ENCODE results near the gene CYP2A6.
"Not testable (repeated sequence)": the region's sequence is repeated elsewhere in the genome, so short reads cannot be mapped to it uniquely, and the experiment has no call there.

The CYP2A6 gene

DNA sequence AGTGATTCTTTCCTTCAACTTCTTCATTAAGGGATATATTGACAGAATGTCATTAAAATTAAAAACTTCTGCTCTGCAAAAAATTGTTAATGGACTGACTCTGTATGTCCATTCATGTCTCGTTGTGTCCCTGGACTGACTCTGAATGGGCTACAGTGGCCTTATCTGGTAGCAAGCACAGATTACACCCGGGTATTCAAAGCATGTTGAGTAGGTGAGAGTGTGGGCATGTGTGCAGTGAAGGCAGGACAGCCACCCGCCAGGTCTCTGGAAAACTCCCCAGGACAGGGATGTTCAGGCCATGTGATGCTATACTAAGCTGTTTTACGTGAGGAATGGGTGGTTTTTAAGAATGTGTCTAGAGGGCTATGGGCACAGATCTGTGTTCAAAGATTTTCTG is 24.6 kb upstream of the CYP2A6 start:
- H3K27me3 ChIP-seq (ENCODE audit: low read depth, low read length); H3K27ac ChIP-seq (ENCODE audit: low read length); H3K4me3 ChIP-seq (ENCODE audit: low read depth in 1 of 2, low read length in 2 of 2): not testable (repeated sequence)

DNA sequence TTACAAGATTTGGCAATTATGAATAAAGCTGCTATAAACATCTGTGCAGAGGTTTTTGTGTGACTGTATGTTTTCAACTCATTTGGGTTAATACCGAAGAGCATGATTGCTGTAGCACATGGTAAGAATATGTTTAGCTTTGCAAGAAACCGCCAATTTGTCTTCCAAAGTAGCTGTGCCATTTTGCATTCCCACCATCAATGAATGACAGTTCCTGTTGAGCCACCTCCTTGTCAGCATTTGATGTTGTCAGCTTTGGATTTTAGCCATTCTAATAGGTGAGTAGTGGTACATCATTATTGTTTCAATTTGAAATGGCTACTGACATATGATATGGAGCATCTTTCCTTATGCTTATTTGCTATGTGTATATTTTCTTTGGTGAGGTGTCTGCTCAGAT is 23.6 kb upstream of the CYP2A6 start:
- H3K9me3 ChIP-seq (ENCODE audit: control insufficient read depth in 1 of 2, low read length in 2 of 2); H3K4me3 ChIP-seq (ENCODE audit: low read depth in 1 of 2, low read length in 2 of 2); H3K4me1 ChIP-seq (ENCODE audit: control insufficient read depth in 1 of 2, insufficient read depth in 2 of 2, low read length in 2 of 2); H3K36me3 ChIP-seq (ENCODE audit: control insufficient read depth in 1 of 2, insufficient read depth in 2 of 2, low read length in 2 of 2); H3K27ac ChIP-seq (ENCODE audit: low read length); H3K27me3 ChIP-seq (ENCODE audit: low read depth, low read length): not testable (repeated sequence)

More for the DNA sequence above, 24.6 kb upstream of the CYP2A6 start:
- H3K36me3 ChIP-seq (ENCODE audit: control insufficient read depth in 1 of 2, insufficient read depth in 2 of 2, low read length in 2 of 2); H3K4me1 ChIP-seq (ENCODE audit: control insufficient read depth in 1 of 2, insufficient read depth in 2 of 2, low read length in 2 of 2); H3K9me3 ChIP-seq (ENCODE audit: control insufficient read depth in 1 of 2, low read length in 2 of 2): not testable (repeated sequence)

- no peaks in the 10 kb centered on the region for H3K36me3 ChIP-seq (ENCODE audit: control insufficient read depth in 1 of 2, insufficient read depth in 2 of 2, low read length in 2 of 2)
Measured at GRCh38 chr19:40872209-40872608, 22.0 kb upstream of the CYP2A6 start.

DNA sequence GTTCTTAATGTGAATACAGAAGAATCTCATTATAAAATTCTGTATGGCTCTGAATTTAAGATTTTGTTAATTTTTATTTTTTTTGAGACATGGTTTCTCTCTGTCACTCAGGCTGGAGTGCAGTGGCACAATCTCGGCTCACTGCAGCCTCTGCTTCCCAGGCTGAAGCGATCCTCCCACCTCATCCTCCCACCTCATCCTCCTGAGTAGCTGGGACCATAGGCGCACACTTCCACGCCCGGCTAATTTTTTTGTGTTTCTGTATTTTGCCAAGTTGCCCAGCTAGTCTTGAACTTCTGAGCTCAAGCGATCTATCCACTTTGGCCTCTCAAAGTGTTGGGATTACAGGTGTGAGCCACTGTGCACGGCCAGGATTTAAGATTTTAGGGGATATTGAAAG is 17.5 kb upstream of the CYP2A6 start:
- Histone ChIP-seq H3K4me3 (ENCODE audit: low read depth in 1 of 2, low read length in 2 of 2) (no peak overlapping the region), H3K27me3 (ENCODE audit: low read depth, low read length) (no peaks in the 10 kb centered on the region), H3K27ac (ENCODE audit: low read length) (no peak overlapping the region), H3K4me1 (ENCODE audit: control insufficient read depth in 1 of 2, insufficient read depth in 2 of 2, low read length in 2 of 2) (no peaks in the 10 kb centered on the region), H3K9me3 (ENCODE audit: control insufficient read depth in 1 of 2, low read length in 2 of 2) (no peaks in the 10 kb centered on the region), H3K36me3 (ENCODE audit: control insufficient read depth in 1 of 2, insufficient read depth in 2 of 2, low read length in 2 of 2) (no peaks in the 10 kb centered on the region)

More at GRCh38 chr19:40872209-40872608, 22.0 kb upstream of the CYP2A6 start:
- H3K27me3 ChIP-seq (ENCODE audit: low read depth, low read length), result no peaks in the 10 kb centered on the region
- no peak overlapping the region for H3K27ac ChIP-seq (ENCODE audit: low read length)
- no peaks in the 10 kb centered on the region for H3K9me3 ChIP-seq (ENCODE audit: control insufficient read depth in 1 of 2, low read length in 2 of 2)
- no peak overlapping the region for H3K4me3 ChIP-seq (ENCODE audit: low read depth in 1 of 2, low read length in 2 of 2)
- H3K4me1 ChIP-seq (ENCODE audit: control insufficient read depth in 1 of 2, insufficient read depth in 2 of 2, low read length in 2 of 2), result no peaks in the 10 kb centered on the region

DNA sequence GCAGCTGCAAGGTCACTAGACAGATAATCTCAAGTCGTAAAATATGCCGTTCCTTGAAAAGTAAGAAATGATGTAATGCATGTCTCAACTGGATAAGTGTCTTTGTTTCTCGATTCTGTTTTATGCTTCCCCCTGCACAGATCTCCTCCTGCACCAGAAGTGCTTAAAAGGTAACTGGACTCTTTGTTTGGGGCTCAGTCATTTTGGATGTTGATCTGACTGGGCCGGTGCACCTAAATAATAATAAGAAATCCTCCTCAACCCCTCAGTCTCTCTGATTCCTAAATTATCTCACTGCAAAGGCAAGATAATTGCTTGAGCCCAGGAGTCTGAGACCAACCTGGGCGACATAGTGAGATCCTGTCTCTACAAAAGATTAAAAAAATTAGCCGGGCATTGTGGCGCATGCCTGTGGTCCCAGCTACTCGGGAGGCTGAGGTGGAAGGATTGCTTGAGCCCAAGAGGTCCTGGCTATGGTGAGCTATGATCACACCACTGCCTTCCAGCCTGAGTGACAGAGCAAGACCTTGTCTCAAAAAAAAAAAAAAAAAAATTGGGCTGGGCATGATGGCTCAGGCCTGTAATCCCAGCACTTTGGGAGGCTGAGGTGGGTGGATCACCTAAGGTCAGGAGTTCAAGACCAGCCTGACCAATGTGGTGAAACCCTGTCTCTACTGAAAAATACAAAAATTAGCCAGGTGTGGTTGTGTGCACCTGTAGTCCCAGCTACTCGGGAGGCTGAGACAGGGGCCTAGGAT is 14.7 kb upstream of the CYP2A6 start:
- not testable (repeated sequence) for H3K27ac ChIP-seq (ENCODE audit: low read length); H3K4me1 ChIP-seq (ENCODE audit: control insufficient read depth in 1 of 2, insufficient read depth in 2 of 2, low read length in 2 of 2); H3K4me3 ChIP-seq (ENCODE audit: low read depth in 1 of 2, low read length in 2 of 2); H3K9me3 ChIP-seq (ENCODE audit: control insufficient read depth in 1 of 2, low read length in 2 of 2); H3K27me3 ChIP-seq (ENCODE audit: low read depth, low read length); H3K36me3 ChIP-seq (ENCODE audit: control insufficient read depth in 1 of 2, insufficient read depth in 2 of 2, low read length in 2 of 2)

DNA sequence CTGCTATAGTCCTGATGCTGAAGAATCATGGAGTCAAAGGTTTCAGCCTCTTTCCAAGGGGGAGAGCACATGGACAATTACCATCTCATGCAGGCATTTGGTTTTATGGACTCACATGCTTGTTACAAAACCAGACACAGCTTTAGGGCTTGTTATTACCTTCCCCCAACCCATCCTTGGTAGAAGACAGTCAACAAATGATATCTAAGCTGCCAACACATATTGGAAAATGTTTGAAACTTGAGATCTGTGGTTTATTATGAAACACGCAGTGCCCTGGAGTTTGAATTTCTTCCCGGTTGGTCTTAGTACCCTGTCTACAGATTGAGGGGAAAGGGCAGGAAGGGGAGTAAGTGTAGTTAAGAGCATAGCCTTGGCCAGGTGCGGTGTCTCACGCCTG is 12.5 kb upstream of the CYP2A6 start:
- Histone ChIP-seq H3K4me3 (ENCODE audit: low read depth in 1 of 2, low read length in 2 of 2) (no peak overlapping the region), H3K27ac (ENCODE audit: low read length) (no peak overlapping the region), H3K27me3 (ENCODE audit: low read depth, low read length) (no peaks in the 10 kb centered on the region), H3K9me3 (ENCODE audit: control insufficient read depth in 1 of 2, low read length in 2 of 2) (no peaks in the 10 kb centered on the region), H3K36me3 (ENCODE audit: control insufficient read depth in 1 of 2, insufficient read depth in 2 of 2, low read length in 2 of 2) (no peaks in the 10 kb centered on the region), H3K4me1 (ENCODE audit: control insufficient read depth in 1 of 2, insufficient read depth in 2 of 2, low read length in 2 of 2) (no peaks in the 10 kb centered on the region)

DNA sequence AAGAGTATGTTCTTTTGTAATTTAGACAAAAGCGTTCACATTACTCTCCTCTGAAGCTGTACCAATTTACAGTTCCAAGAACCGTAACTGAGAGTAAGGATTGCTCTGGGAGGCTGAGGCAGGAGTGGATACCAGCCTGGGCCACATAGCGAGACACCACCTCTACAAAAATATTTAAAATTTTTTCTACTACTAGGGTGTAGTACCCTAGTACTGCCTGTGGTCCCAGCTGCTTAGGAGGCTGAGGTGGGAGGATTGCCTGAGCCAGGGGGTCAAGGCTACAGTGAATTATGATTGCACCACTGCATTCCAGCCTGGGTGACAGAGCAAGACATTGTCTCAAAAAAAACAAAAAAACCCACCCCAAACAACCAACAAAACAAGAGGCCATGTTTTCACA is 12.1 kb upstream of the CYP2A6 start:
- Histone ChIP-seq H3K4me3 (ENCODE audit: low read depth in 1 of 2, low read length in 2 of 2) (no peak overlapping the region), H3K36me3 (ENCODE audit: control insufficient read depth in 1 of 2, insufficient read depth in 2 of 2, low read length in 2 of 2) (no peaks in the 10 kb centered on the region), H3K27me3 (ENCODE audit: low read depth, low read length) (no peaks in the 10 kb centered on the region), H3K4me1 (ENCODE audit: control insufficient read depth in 1 of 2, insufficient read depth in 2 of 2, low read length in 2 of 2) (no peaks in the 10 kb centered on the region), H3K27ac (ENCODE audit: low read length) (no peak overlapping the region), H3K9me3 (ENCODE audit: control insufficient read depth in 1 of 2, low read length in 2 of 2) (no peaks in the 10 kb centered on the region)

DNA sequence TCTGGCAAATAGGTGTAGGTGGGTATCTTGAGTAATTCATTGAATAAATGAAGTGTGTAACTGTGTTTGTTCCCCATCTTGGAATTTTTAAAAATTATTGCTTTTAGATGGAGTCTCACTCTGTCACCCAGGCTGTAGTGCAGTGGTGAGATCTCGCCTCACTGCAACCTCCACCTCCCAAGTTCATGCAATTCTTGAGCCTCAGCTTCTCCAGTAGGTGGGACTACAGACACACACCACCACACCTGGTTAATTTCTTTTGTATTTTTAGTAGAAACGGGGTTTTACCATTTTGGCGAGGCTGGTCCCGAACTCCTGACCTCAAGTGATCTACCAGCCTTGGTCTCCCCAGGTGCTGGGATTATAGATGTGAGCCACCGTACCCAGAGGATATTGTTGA is 7.9 kb upstream of the CYP2A6 start:
- H3K4me1 ChIP-seq (ENCODE audit: control insufficient read depth in 1 of 2, insufficient read depth in 2 of 2, low read length in 2 of 2), result no peaks in the 10 kb centered on the region
- no peaks in the 10 kb centered on the region for H3K36me3 ChIP-seq (ENCODE audit: control insufficient read depth in 1 of 2, insufficient read depth in 2 of 2, low read length in 2 of 2)
- H3K4me3 ChIP-seq (ENCODE audit: low read depth in 1 of 2, low read length in 2 of 2), result no peak overlapping the region
- H3K9me3 ChIP-seq (ENCODE audit: control insufficient read depth in 1 of 2, low read length in 2 of 2), result no peaks in the 10 kb centered on the region
- no peak overlapping the region for H3K27ac ChIP-seq (ENCODE audit: low read length)
- H3K27me3 ChIP-seq (ENCODE audit: low read depth, low read length), result no peaks in the 10 kb centered on the region

- not testable (repeated sequence) for H3K4me1 ChIP-seq (ENCODE audit: control insufficient read depth in 1 of 2, insufficient read depth in 2 of 2, low read length in 2 of 2); H3K36me3 ChIP-seq (ENCODE audit: control insufficient read depth in 1 of 2, insufficient read depth in 2 of 2, low read length in 2 of 2); H3K9me3 ChIP-seq (ENCODE audit: control insufficient read depth in 1 of 2, low read length in 2 of 2); H3K4me3 ChIP-seq (ENCODE audit: low read depth in 1 of 2, low read length in 2 of 2); H3K27ac ChIP-seq (ENCODE audit: low read length); H3K27me3 ChIP-seq (ENCODE audit: low read depth, low read length)
Measured at GRCh38 chr19:40852467-40853152, 2.4 kb upstream of the CYP2A6 start.

- H3K36me3 ChIP-seq (ENCODE audit: control insufficient read depth in 1 of 2, insufficient read depth in 2 of 2, low read length in 2 of 2); H3K4me3 ChIP-seq (ENCODE audit: low read depth in 1 of 2, low read length in 2 of 2); H3K27me3 ChIP-seq (ENCODE audit: low read depth, low read length); H3K4me1 ChIP-seq (ENCODE audit: control insufficient read depth in 1 of 2, insufficient read depth in 2 of 2, low read length in 2 of 2); H3K27ac ChIP-seq (ENCODE audit: low read length); H3K9me3 ChIP-seq (ENCODE audit: control insufficient read depth in 1 of 2, low read length in 2 of 2): not testable (repeated sequence)
Measured at GRCh38 chr19:40846722-40847121, 3.5 kb downstream of the CYP2A6 start.

- not testable (repeated sequence) for H3K4me3 ChIP-seq (ENCODE audit: low read depth in 1 of 2, low read length in 2 of 2); H3K36me3 ChIP-seq (ENCODE audit: control insufficient read depth in 1 of 2, insufficient read depth in 2 of 2, low read length in 2 of 2); H3K9me3 ChIP-seq (ENCODE audit: control insufficient read depth in 1 of 2, low read length in 2 of 2); H3K27ac ChIP-seq (ENCODE audit: low read length); H3K4me1 ChIP-seq (ENCODE audit: control insufficient read depth in 1 of 2, insufficient read depth in 2 of 2, low read length in 2 of 2); H3K27me3 ChIP-seq (ENCODE audit: low read depth, low read length)
Measured at GRCh38 chr19:40843653-40844052, 6.6 kb downstream of the CYP2A6 start.

All from muscle layer of duodenum (tissue), 2 donors.